Measurements from ENCODE around the gene TMEM60.

GRCh38 chr7:77812290-77812685 is 14.1 kb upstream of the TMEM60 start:
- TF ChIP-seq YY1 (IDR thresholded peaks at IDR 0.05; ENCODE audit: insufficient read depth, insufficient replicate concordance, low read depth, low read length) (no peak), SMC3 (IDR thresholded peaks at IDR 0.05; ENCODE audit: low read length) (no peak), RAD21 (CRISPR knock-in tag; IDR thresholded peaks at IDR 0.05) (no peak), FOXA1 (IDR thresholded peaks at IDR 0.05) (no peak), FOXA1 (CRISPR knock-in tag; IDR thresholded peaks at IDR 0.05) (no peak), ZFP37 (CRISPR knock-in tag; IDR thresholded peaks at IDR 0.05; ENCODE audit: borderline replicate concordance) (no peak), CTCF (CRISPR knock-in tag; IDR thresholded peaks at IDR 0.05) (no peak), ZNF335 (CRISPR knock-in tag; IDR thresholded peaks at IDR 0.05) (no peak), ZNF530 (CRISPR knock-in tag; IDR thresholded peaks at IDR 0.05; ENCODE audit: low read depth) (no peak), ERF (CRISPR knock-in tag; IDR thresholded peaks at IDR 0.05) (no peak), SMARCC2 (IDR thresholded peaks at IDR 0.05) (no peak), WIZ (CRISPR knock-in tag; IDR thresholded peaks at IDR 0.05) (no peak), POLR2AphosphoS5 (IDR thresholded peaks at IDR 0.05; ENCODE audit: low read depth, low read length) (no peak)
- TF ChIP-seq, protein P1, sequence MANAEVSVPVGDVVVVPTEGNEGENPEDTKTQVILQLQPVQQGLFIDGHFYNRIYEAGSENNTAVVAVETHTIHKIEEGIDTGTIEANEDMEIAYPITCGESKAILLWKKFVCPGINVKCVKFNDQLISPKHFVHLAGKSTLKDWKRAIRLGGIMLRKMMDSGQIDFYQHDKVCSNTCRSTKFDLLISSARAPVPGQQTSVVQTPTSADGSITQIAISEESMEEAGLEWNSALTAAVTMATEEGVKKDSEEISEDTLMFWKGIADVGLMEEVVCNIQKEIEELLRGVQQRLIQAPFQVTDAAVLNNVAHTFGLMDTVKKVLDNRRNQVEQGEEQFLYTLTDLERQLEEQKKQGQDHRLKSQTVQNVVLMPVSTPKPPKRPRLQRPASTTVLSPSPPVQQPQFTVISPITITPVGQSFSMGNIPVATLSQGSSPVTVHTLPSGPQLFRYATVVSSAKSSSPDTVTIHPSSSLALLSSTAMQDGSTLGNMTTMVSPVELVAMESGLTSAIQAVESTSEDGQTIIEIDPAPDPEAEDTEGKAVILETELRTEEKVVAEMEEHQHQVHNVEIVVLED (CRISPR knock-in tag; IDR thresholded peaks at IDR 0.05; ENCODE audit: borderline replicate concordance) = no peak
- TF ChIP-seq, protein P2, sequence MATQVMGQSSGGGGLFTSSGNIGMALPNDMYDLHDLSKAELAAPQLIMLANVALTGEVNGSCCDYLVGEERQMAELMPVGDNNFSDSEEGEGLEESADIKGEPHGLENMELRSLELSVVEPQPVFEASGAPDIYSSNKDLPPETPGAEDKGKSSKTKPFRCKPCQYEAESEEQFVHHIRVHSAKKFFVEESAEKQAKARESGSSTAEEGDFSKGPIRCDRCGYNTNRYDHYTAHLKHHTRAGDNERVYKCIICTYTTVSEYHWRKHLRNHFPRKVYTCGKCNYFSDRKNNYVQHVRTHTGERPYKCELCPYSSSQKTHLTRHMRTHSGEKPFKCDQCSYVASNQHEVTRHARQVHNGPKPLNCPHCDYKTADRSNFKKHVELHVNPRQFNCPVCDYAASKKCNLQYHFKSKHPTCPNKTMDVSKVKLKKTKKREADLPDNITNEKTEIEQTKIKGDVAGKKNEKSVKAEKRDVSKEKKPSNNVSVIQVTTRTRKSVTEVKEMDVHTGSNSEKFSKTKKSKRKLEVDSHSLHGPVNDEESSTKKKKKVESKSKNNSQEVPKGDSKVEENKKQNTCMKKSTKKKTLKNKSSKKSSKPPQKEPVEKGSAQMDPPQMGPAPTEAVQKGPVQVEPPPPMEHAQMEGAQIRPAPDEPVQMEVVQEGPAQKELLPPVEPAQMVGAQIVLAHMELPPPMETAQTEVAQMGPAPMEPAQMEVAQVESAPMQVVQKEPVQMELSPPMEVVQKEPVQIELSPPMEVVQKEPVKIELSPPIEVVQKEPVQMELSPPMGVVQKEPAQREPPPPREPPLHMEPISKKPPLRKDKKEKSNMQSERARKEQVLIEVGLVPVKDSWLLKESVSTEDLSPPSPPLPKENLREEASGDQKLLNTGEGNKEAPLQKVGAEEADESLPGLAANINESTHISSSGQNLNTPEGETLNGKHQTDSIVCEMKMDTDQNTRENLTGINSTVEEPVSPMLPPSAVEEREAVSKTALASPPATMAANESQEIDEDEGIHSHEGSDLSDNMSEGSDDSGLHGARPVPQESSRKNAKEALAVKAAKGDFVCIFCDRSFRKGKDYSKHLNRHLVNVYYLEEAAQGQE (IDR thresholded peaks at IDR 0.05; ENCODE audit: borderline replicate concordance in 1 of 2, low read depth in 1 of 2, low read length in 2 of 2) = no peak

Measured in HepG2 (cell line).